ENCODE measurements around the gene ZBTB40. TPM values are rescaled to one million over a fixed set of nuclear protein-coding genes. Genes with fewer than 3 reads are reported as not detected.

The ZBTB40 gene
- total RNA-seq, 1 experiment from 2014 or later, result 16.3 TPM

DNA sequence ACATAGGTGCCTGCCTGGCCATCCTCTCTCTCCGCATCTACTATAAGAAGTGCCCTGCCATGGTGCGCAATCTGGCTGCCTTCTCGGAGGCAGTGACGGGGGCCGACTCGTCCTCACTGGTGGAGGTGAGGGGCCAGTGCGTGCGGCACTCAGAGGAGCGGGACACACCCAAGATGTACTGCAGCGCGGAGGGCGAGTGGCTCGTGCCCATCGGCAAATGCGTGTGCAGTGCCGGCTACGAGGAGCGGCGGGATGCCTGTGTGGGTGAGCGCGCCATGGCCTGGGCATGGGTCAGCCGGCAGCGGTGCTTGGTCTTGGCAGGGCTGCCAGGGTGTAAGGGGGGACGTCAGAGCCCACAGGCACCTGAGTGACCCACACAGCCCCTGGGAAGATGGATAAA, 125.0 kb downstream of the ZBTB40 start:
- no peak overlapping the region; a peak in 1 of 5 replicates for H3K4me3 Mint-ChIP-seq
- Histone ChIP-seq H3K4me1 (ENCODE audit: insufficient read depth, low read length) (0 out of 2 replicates have a peak, but pooled peaks cover 2% of the 10 kb centered on the region), H2BK120ac (ENCODE audit: low read depth, low read length, poor library complexity, severe bottlenecking) (no peak overlapping the region), H2BK12ac (ENCODE audit: insufficient read length, low read depth, low read length) (no peak overlapping the region), H2AFZ (ENCODE audit: low read length) (no peak overlapping the region), H3K23me2 (ENCODE audit: insufficient read length, low read depth, low read length, poor library complexity, severe bottlenecking) (no peaks in the 10 kb centered on the region), H3K14ac (ENCODE audit: insufficient read depth, low read length) (no peak overlapping the region), H3K4me2 (ENCODE audit: insufficient read depth, insufficient read length, low read length) (no peak overlapping the region), H3K9me3 (ENCODE audit: control insufficient read depth, low read depth, low read length) (peaks cover 11% of the 10 kb centered on the region), H3K4ac (ENCODE audit: low read depth, low read length) (no peak overlapping the region), H3T11ph (ENCODE audit: low read length) (no peak overlapping the region), H4K5ac (ENCODE audit: insufficient read length, low read depth, low read length) (no peak overlapping the region), H2BK15ac (ENCODE audit: low read depth, low read length) (no peak overlapping the region), H3K9ac (ENCODE audit: extremely low read depth, insufficient read length, low read length) (no peak overlapping the region), H3K27me3 (ENCODE audit: insufficient read depth, low read length) (no peaks in the 10 kb centered on the region), H4K91ac (ENCODE audit: insufficient read length, low read depth, low read length) (no peak overlapping the region), H2BK20ac (ENCODE audit: low read depth, low read length, poor library complexity, severe bottlenecking) (no peak overlapping the region), H2AK5ac (ENCODE audit: insufficient read length, low read length) (no peak overlapping the region), H4K20me1 (ENCODE audit: control insufficient read depth, insufficient read depth, insufficient read length) (no peaks in the 10 kb centered on the region), H3K18ac (ENCODE audit: insufficient read length, low read depth, low read length) (no peak overlapping the region), H4K8ac (replicated peaks; ENCODE audit: insufficient read length, low read depth, low read length) (no peak overlapping the region), H3K79me1 (ENCODE audit: insufficient read depth, low read depth, low read length, poor library complexity, severe bottlenecking) (no peaks in the 10 kb centered on the region), H3K56ac (ENCODE audit: insufficient read length, low read depth, low read length) (no peak overlapping the region), H3K27ac (ENCODE audit: insufficient read length, low read depth, low read length) (no peak overlapping the region), H3K23ac (ENCODE audit: insufficient read length, low read depth, low read length) (no peak overlapping the region), H3K79me2 (ENCODE audit: insufficient read depth, low read length) (no peaks in the 10 kb centered on the region), H2BK5ac (ENCODE audit: insufficient read length, low read length) (no peak overlapping the region)
- no peak for DNase-seq
- TF ChIP-seq, protein P1, sequence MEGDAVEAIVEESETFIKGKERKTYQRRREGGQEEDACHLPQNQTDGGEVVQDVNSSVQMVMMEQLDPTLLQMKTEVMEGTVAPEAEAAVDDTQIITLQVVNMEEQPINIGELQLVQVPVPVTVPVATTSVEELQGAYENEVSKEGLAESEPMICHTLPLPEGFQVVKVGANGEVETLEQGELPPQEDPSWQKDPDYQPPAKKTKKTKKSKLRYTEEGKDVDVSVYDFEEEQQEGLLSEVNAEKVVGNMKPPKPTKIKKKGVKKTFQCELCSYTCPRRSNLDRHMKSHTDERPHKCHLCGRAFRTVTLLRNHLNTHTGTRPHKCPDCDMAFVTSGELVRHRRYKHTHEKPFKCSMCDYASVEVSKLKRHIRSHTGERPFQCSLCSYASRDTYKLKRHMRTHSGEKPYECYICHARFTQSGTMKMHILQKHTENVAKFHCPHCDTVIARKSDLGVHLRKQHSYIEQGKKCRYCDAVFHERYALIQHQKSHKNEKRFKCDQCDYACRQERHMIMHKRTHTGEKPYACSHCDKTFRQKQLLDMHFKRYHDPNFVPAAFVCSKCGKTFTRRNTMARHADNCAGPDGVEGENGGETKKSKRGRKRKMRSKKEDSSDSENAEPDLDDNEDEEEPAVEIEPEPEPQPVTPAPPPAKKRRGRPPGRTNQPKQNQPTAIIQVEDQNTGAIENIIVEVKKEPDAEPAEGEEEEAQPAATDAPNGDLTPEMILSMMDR (conservative IDR thresholded peaks at IDR 0.05), result no peak
- H3K27ac Mint-ChIP-seq, result peak overlapping the region in 1 of 3 experiments; percentile 66; a peak in 2 of 7 replicates
- peaks cover 4 to 6% (median 4%) of the 10 kb centered on the region in 3 experiments; a peak in 5 of 7 replicates for H3K36me3 Mint-ChIP-seq (ENCODE audit: insufficient read depth in 1 of 3, low read depth in 3 of 3)
- WGBS (ENCODE audit: extremely low coverage, insufficient read length, low lambda C conversion rate), result no CpG with 5 or more reads among the region's 24 CpGs
- no peaks in the 10 kb centered on the region; the same call in 1 of the 2 replicates for H3K27me3 Mint-ChIP-seq (ENCODE audit: low read depth)
- H3K9me3 Mint-ChIP-seq, result peaks cover 18 to 20% of the 10 kb centered on the region in 2 experiments
- H3K4me1 Mint-ChIP-seq, result peaks cover 7 to 26% of the 10 kb centered on the region in 2 experiments
